ENCODE measurements around the gene OVOL1. TPM values are rescaled to one million over a fixed set of nuclear protein-coding genes. Genes with fewer than 3 reads are reported as not detected.

The OVOL1 gene
- total and polyA plus RNA-seq, 2 experiments from 2014 or later: 1.5 to 3.3 TPM

- Histone ChIP-seq H3K36me3 (ENCODE audit: insufficient read depth) (no peaks in the 10 kb centered on the region), H2AFZ (no peak overlapping the region), H3K4me1 (ENCODE audit: insufficient read depth) (no peaks in the 10 kb centered on the region), H3K27ac (ENCODE audit: low read depth) (no peak overlapping the region), H3K4me2 (no peak overlapping the region), H3F3A (replicated peaks; ENCODE audit: low read depth) (no peaks in the 10 kb centered on the region; the same call in 1 of the 2 replicates), H3K27me3 (ENCODE audit: insufficient read depth) (no peaks in the 10 kb centered on the region), H4K20me1 (replicated peaks; ENCODE audit: insufficient read depth) (no peaks in the 10 kb centered on the region; the same call in 1 of the 2 replicates), H3K9me2 (ENCODE audit: insufficient read depth) (no peaks in the 10 kb centered on the region), H3K4me3 (no peak overlapping the region), H3K79me2 (replicated peaks; ENCODE audit: insufficient read depth) (no peaks in the 10 kb centered on the region)
- Mint-ChIP-seq H3K4me3 (no peak overlapping the region), H3K36me3 (ENCODE audit: low read depth) (no peaks in the 10 kb centered on the region), H3K27ac (no peak overlapping the region), H3K4me1 (no peaks in the 10 kb centered on the region), H3K9me3 (no peaks in the 10 kb centered on the region), H3K27me3 (ENCODE audit: insufficient read depth, low read depth, poor library complexity) (peaks cover 3% of the 10 kb centered on the region)
- ATAC-seq (no peak), DNase-seq (ENCODE audit: low spot score) (no peak)
- TF ChIP-seq STAT1 (IDR thresholded peaks at IDR 0.05; ENCODE audit: unreplicated experiment): no peak
- TF ChIP-seq NANOG (IDR thresholded peaks at IDR 0.05; ENCODE audit: borderline replicate concordance): no peak
- TF ChIP-seq ZNF331 (CRISPR knock-in tag; IDR thresholded peaks at IDR 0.05; ENCODE audit: low read depth): no peak
- TF ChIP-seq EZH2phosphoT487 (IDR thresholded peaks at IDR 0.05; ENCODE audit: unreplicated experiment): no peak
- no peak for TF ChIP-seq EZH2 (IDR thresholded peaks at IDR 0.05; ENCODE audit: low read depth, unreplicated experiment)
- no peak for TF ChIP-seq CREB1 (CRISPR knock-in tag; IDR thresholded peaks at IDR 0.05; ENCODE audit: low read depth)
- no peak for TF ChIP-seq JUNB (IDR thresholded peaks at IDR 0.05; ENCODE audit: unreplicated experiment)
- TF ChIP-seq CTCF (conservative IDR thresholded peaks at IDR 0.05; ENCODE audit: low read depth in 2 of 2): no peak
- no peak for TF ChIP-seq ETS1 (IDR thresholded peaks at IDR 0.05)
- TF ChIP-seq ZNF462 (CRISPR knock-in tag; IDR thresholded peaks at IDR 0.05): no peak
- TF ChIP-seq ZNF114 (CRISPR knock-in tag; IDR thresholded peaks at IDR 0.05): no peak
- TF ChIP-seq REST (IDR thresholded peaks at IDR 0.05; ENCODE audit: unreplicated experiment): no peak
- no peak for TF ChIP-seq POLR2AphosphoS5 (IDR thresholded peaks at IDR 0.05; ENCODE audit: low read depth)
Observed at GRCh38 chr11:65842144-65842543, 55.3 kb downstream of the OVOL1 start.

Measured in GM23338 (cell line).